Measurements from ENCODE around the gene S1PR3.
"Not testable (repeated sequence)": the region's sequence is repeated elsewhere in the genome, so short reads cannot be mapped to it uniquely, and the experiment has no call there.

S1PR3 gene

DNA sequence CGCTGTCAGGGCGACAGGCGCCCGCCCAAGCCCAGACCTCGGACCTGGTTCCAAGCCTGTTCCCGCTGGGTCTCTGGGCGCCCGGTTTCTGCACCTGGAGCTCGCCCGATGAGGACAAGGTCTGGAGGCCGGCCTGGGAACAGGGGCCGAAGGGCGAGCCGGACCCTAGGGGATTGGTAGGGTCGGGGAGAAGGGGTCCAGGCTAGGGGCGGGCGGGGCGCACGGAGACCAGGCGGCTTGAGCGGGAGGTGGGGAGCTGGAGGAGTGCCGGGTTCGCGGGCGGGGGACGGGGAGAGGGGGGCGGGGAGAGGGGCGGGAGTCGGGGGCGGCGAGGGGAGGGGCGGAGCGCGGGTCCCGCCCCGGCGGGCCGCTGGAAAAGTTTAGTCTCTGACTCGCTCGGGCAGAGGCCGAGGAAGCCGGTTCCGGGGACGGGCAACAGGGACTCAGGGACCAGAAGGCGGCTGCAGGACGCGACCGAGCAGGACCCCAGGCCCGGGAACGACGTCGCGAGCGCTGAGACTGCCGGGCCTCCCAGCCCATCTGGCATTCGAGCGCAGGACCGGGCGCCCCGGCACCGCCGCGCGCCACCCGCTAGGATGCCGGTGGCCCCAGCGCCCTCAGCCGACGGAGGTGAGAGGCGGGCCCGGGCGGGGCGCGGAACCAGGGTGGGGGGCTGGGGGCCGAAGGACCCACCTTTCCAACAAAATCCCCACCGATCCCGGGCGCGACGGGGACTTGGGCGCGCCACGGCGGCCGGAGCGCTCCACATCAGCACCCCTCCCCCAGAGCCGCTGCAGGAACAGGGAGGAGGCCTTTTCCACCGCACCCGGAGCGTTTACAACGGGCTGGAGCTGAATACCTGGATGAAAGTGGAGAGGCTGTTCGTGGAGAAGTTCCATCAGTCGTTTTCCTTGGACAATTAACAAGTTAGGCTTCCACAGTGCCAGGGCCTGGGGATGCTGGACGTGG lies at the start of gene S1PR3:
Gene S1PR3, plus strand, starts transcription at position 403 of the 969 bp plus-strand sequence. CDS start 9,733 bp downstream, outside the sequence.
- TF ChIP-seq, protein P1, sequence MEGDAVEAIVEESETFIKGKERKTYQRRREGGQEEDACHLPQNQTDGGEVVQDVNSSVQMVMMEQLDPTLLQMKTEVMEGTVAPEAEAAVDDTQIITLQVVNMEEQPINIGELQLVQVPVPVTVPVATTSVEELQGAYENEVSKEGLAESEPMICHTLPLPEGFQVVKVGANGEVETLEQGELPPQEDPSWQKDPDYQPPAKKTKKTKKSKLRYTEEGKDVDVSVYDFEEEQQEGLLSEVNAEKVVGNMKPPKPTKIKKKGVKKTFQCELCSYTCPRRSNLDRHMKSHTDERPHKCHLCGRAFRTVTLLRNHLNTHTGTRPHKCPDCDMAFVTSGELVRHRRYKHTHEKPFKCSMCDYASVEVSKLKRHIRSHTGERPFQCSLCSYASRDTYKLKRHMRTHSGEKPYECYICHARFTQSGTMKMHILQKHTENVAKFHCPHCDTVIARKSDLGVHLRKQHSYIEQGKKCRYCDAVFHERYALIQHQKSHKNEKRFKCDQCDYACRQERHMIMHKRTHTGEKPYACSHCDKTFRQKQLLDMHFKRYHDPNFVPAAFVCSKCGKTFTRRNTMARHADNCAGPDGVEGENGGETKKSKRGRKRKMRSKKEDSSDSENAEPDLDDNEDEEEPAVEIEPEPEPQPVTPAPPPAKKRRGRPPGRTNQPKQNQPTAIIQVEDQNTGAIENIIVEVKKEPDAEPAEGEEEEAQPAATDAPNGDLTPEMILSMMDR (IDR thresholded peaks at IDR 0.05; ENCODE audit: low read depth, low read length, missing control alignments) = no peak
- H3K27ac ChIP-seq = peak within 1 kb of the TSS; percentile 73
- H3K27me3 ChIP-seq (replicated peaks) = no peaks in the 10 kb centered on the region
- DNase-seq = no peak
- in situ Hi-C loops (cut with HindIII; ENCODE audit: low pct_ligation_motif_present, low sequenced_read_pairs) = no loop called here
- peaks cover 31% of the 10 kb centered on the region for H3K36me3 ChIP-seq (replicated peaks)
- H3K4me3 ChIP-seq (ENCODE audit: low read depth, low read length) = peak within 1 kb of the TSS; percentile 97

DNA sequence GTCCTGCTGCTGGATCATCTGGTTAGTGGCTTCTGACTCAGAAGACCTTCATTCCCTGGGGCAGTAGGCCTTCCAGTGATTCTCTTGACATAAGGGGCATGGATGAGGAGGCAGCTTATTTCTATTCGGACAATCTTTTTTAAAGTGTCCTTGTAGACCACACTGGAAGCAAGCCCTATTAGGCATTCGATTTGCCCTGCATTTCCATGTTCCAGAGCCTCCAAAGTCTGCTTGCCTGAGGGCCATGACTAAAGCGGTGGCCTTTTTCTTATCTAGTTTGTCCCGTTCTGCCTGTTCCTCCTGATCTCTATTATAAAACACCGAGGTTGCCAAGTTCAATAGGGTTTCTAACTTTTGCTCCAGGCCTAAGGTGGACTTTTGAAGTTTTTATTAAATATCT lies 49.7 kb upstream of the S1PR3 start:
- H3K27ac ChIP-seq; DNase-seq; H3K27me3 ChIP-seq (replicated peaks); H3K4me3 ChIP-seq (ENCODE audit: low read depth, low read length); in situ Hi-C loops (cut with HindIII; ENCODE audit: low pct_ligation_motif_present, low sequenced_read_pairs); H3K36me3 ChIP-seq (replicated peaks): not testable (repeated sequence)

DNA sequence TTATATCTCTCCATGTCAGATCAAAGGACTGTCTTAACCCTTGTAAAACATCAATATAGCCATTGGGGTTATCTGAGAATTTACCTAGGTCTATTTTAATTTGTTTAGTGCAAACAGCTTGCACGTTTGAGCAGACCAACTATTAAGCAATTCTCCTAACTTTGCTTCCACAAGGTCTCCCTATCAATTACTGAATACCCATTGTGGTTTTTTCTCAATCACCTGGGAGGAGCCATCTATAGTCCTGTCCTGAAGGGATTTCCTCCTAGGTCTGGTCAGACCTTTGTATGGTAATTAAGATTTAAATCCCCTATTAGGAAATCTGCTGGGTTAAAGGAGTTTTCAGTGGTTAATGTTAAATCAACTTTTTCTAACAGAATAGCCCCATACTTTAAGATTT lies 48.9 kb upstream of the S1PR3 start:
- in situ Hi-C loops (cut with HindIII; ENCODE audit: low pct_ligation_motif_present, low sequenced_read_pairs) = no loop called here
- TF ChIP-seq, protein P1 (IDR thresholded peaks at IDR 0.05; ENCODE audit: low read depth, low read length, missing control alignments) = no peak
- Histone ChIP-seq H3K27me3 (replicated peaks) (no peaks in the 10 kb centered on the region), H3K36me3 (replicated peaks) (no peaks in the 10 kb centered on the region), H3K27ac (no peak overlapping the region), H3K4me3 (ENCODE audit: low read depth, low read length) (no peak overlapping the region)
- no peak for DNase-seq

DNA sequence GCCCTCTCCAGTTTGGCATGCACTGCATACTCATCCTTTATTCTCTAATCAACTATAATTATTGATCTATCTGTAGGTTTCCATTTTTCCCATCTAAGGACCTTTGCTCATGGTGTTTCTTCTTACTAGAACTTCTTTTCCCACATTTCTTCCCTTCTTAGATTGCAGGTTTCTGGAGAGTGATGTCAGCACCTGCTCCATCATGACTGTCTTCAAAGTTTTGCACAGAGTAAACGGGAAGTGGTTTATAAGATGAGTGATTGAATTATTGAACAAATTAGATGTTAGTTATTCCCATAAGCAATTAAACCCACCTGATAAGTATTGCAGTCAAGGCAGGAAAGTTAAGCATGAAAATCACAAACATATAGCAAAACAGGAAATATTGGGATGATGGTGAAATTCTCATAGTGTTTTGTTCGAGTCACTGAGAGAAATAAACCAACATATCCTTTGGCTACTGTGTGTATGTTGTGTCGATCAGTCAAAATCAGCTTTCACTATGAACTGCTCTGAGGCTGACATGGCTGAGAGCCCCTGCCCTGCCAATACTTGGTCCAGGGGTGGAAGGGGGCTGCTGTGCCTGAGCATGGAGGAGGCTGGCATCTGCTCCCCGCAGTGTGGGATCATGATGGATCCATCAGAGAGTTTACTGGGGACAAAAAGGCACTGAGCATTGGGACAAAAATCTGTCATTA lies 45.5 kb upstream of the S1PR3 start:
- TF ChIP-seq, protein P1 (IDR thresholded peaks at IDR 0.05; ENCODE audit: low read depth, low read length, missing control alignments) = no peak
- in situ Hi-C loops (cut with HindIII; ENCODE audit: low pct_ligation_motif_present, low sequenced_read_pairs) = no loop called here

DNA sequence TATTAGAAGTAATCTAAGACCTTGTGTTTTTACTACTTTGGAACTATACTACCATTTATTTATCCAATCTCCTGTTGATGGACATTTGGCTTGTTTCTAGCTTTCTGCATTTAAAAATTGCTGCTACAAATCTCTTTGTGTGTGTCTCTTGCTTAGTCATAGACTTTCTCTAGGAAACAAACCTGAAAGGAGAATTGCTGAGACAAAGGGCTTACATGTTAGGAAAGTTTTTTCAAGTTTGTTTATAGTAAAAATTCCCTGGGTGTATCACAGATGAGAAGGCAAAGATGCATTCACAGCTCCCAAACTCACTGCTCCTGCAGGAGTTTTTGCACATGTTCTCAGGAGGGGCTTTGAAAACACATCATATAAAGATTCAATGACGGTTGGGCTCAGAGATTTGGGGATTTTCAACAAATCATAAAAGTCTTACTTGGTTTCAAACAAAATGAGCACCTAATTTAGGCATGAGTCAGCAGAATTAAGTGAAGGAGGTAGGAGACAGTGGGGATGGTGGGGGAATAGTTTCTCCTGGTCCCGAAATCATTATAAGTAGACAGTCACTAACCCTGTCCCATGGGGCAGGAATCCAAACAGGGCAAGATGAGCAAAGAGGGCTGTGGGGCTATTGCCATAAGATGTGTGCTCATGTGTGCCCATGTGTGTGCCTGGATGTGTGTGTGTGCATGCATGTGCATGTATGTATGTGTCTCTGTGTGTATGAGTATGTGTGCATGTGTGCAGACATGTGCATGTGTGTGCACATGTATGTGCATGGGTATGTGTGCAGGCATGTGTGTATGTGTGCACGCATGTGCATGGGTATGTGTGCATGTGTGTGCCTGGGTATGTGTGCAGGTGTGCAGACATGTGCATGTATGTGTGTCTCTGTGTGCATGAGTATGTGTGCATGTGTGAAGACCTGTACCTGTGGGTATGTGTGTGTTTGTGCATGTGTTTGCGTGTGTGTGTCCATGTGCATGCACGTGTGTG lies 43.4 kb upstream of the S1PR3 start:
- no peak for DNase-seq
- Histone ChIP-seq H3K4me3 (ENCODE audit: low read depth, low read length) (no peak overlapping the region), H3K27me3 (replicated peaks) (no peaks in the 10 kb centered on the region), H3K36me3 (replicated peaks) (no peaks in the 10 kb centered on the region), H3K27ac (no peak overlapping the region)
- TF ChIP-seq, protein P1 (IDR thresholded peaks at IDR 0.05; ENCODE audit: low read depth, low read length, missing control alignments) = no peak
- in situ Hi-C loops (cut with HindIII; ENCODE audit: low pct_ligation_motif_present, low sequenced_read_pairs) = no loop called here

More for the DNA sequence above, 45.5 kb upstream of the S1PR3 start:
- H3K4me3 ChIP-seq (ENCODE audit: low read depth, low read length) = no peak overlapping the region
- no peak overlapping the region for H3K27ac ChIP-seq
- no peak for DNase-seq
- H3K27me3 ChIP-seq (replicated peaks) = no peaks in the 10 kb centered on the region
- H3K36me3 ChIP-seq (replicated peaks) = no peaks in the 10 kb centered on the region
